ENCODE data around the gene GALNT2.

GALNT2 gene

GRCh38 chr1:230287674-230288315 is 220.8 kb downstream of the GALNT2 start:
- no peak for DNase-seq (ENCODE audit: low read depth in 4 of 4, low spot score in 1 of 4)

DNA sequence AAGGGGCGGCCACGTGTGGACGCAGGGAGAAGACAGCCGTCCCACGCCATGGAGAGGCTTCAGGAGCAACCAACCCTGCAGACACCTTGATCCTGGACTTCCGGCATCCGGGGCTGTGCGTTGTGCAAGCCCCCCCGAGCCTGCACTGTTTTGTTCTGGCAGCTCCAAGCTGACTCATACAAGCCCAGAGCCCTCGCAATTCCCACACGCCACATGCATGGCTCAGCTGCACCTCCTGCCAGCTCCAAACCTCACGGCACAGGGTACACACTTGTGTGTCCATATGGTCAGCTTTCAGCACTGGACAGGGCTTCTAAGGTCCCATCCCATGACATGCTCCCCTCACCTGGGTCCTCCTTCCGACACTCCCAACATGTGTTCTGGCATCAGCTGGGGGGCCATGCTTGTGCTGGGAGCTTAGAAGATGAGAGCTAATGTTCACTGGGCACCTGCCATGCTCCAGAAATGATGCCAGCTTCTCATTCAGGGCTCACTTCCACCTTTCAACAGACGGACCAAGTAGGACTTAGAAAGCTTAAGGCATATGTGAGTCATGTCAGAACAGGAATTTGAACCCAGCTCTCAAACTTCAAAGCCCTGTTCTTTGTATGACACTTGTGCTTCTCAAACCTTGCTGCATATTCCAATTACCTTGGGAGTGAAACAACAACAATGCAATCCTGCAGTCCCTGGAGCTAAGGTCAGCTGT is 221.8 kb downstream of the GALNT2 start:
- DNase-seq (ENCODE audit: low read depth in 4 of 4, low spot score in 1 of 4) = no peak

GRCh38 chr1:230289350-230289644 is 222.3 kb downstream of the GALNT2 start:
- DNase-seq (ENCODE audit: low read depth in 4 of 4, low spot score in 1 of 4) = no peak

DNA sequence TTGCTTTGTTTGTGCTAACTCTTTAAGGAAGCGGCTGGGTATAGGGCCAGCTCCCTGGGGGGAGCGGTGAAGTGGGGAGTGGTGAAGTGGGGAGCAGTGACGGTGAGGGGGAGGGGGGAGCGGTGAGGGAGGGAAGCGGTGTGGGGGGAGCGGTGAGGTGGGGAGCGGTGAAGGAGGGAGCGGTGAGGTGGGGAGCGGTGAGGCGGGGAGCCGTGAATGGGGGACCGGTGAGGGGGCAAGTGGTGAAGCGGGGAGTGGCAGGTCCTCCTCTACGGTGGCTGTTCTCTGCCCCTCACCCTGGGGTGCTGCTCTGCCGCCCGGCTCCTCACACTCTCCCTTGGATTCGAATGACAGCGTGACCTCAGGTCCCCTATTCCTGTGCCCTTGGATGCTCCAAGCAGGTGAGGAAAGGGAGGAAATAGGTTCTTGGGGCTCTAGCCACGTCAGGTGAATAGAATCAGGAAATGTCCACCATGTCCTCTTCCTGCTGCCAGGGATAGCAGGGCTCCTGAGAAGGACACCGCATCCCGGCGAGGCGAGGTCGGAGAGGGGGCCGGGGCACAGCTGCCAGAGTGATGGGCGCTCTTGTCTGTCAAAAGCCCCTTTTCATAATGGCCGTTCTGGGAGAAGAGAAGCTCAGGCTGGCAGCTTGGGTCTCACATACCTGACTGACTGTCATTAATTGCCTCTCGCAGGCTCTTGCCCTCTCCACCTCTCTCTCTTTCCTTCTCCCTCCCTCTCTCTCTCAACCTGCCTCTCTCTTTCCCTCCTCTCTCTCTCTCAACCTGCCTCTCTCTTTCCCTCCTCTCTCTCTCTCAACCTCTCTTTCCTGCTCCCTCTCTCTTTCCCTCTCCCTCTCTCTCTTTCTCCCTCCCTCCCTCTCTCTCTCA is 224.9 kb downstream of the GALNT2 start:
- DNase-seq (ENCODE audit: low read depth in 4 of 4, low spot score in 1 of 4) = no peak

GRCh38 chr1:230292689-230293389 is 225.8 kb downstream of the GALNT2 start:
- DNase-seq (ENCODE audit: low read depth in 4 of 4, low spot score in 1 of 4) = no peak

DNA sequence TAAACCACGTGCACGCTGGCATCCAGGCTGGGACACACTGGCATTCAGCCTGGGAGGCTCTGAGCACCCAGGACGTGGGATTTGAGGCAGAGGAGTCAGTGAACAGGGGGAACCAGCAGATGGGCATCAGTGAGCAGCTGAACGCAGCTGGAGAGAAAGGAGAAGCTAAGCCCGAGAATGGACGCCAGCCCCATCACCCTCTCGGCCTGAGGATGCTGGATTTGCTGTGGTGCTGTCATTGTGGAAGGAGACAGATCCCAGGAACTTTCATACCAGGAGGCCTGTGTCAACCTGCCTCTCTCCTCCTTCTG is 226.3 kb downstream of the GALNT2 start:
- no peak for DNase-seq (ENCODE audit: low read depth in 4 of 4, low spot score in 1 of 4)

GRCh38 chr1:230295367-230295766 is 228.3 kb downstream of the GALNT2 start:
- DNase-seq (ENCODE audit: low read depth in 4 of 4, low spot score in 1 of 4) = no peak

GRCh38 chr1:230299191-230300006 is 232.4 kb downstream of the GALNT2 start:
- no peak for DNase-seq (ENCODE audit: low read depth in 4 of 4, low spot score in 1 of 4)

- DNase-seq (ENCODE audit: low read depth in 4 of 4, low spot score in 1 of 4) = no peak
Measured at GRCh38 chr1:230300322-230301301, 233.6 kb downstream of the GALNT2 start.

- DNase-seq (ENCODE audit: low read depth in 4 of 4, low spot score in 1 of 4) = no peak
Measured at GRCh38 chr1:230301322-230301721, 234.3 kb downstream of the GALNT2 start.

DNA sequence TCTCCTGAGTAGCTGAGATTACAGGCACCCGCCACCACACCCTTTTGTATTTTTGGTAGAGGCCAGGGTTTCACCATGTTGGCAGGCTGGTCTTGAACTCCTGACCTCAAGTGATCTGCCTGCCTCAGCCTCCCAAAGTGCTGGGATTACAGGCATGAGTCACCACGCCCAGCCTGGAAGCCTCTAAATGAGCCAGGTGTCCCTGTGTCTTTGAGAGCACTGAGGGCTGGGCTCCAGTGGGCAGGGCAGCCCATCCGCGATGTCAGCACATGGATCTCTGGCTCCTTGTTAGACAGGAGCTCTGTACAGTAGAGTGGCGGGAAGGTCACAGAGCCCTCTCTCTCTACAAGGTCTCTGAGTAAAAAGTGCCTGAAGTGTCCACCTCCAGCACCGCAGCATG is 234.8 kb downstream of the GALNT2 start:
- no peak for DNase-seq (ENCODE audit: low read depth in 4 of 4, low spot score in 1 of 4)

- DNase-seq (ENCODE audit: low read depth in 4 of 4, low spot score in 1 of 4) = no peak
Measured at GRCh38 chr1:230303069-230303468, 236.0 kb downstream of the GALNT2 start.

DNA sequence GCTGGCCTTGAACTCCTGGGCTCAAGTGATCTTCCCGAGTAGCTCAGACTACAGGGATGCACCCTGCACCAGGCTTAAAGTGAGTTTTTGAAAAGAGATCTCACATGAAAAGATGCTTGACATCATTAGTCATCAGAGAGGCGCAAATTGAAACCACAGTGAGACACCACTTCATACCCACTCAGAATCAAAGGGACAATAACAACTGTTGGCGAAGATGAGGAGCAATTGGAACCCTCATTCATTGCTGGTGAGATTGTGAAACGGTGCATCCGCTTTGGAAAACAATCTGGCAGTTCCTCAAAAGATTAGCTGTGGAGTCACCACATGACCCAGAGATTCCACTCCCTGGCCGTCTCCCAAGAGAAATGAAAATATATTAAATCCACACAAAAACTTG is 236.8 kb downstream of the GALNT2 start:
- DNase-seq (ENCODE audit: low read depth in 4 of 4, low spot score in 1 of 4) = no peak

- DNase-seq (ENCODE audit: low read depth in 4 of 4, low spot score in 1 of 4) = no peak
Measured at GRCh38 chr1:230306169-230306568, 239.1 kb downstream of the GALNT2 start.

DNA sequence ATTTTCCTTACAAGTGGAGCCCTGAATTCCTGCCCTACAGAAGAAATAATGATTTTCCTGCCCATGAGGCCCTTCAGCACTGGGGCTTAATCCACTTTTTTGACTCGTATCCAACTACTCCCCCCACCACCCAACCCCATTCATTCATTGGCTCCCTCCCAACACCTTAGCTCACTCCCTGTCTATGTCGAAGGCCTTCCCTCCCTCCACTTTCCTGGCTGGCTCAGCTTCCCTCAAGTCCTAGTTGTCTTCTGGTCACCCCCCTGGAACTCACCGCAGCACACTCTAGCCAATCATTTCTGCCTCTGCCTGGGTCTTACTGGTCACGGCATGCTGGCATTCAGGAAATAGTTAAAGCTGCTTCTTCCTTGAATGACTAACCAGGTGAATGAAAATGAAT is 240.2 kb downstream of the GALNT2 start:
- no peak for DNase-seq (ENCODE audit: low read depth in 4 of 4, low spot score in 1 of 4)

DNA sequence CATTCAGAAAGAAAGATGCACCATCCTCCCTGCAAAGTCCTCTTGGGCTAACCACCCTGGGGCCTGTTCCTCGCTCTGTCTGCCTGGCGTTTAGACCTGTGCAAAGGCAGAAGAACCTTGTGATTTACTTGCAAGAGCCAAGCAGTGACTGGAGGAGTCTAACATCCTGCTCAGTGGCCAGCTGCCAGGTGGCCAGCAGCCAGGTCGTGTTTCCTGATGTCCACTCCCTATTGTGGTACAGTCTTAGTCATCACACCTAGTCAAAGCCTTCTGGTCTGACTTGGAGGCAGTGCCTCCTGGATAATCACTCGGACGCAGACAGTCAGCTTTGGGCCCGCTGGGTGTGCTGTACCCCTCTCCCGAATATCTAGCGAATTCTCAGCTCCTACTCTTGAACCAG is 241.0 kb downstream of the GALNT2 start:
- DNase-seq (ENCODE audit: low read depth in 4 of 4, low spot score in 1 of 4) = no peak

DNA sequence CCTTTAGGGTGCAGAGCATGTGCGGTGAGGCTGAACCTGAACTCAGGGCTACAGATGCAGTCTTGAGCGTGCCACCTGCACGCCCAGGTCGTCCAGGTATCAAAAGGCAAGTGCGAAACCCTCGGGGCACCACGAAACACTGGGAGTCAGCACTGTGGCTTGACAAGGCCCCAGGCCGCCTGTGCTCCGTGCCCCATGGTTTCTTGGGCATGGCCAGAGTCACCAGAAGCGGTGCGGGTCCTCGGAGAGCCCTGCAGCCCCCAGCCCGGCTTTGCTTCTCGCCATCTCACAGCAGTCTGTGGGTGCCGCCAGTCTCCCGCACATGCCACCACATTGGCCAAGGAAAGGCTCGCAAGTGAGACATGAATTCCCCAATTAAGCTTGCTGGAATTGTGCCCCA is 241.8 kb downstream of the GALNT2 start:
- DNase-seq (ENCODE audit: low read depth in 4 of 4, low spot score in 1 of 4) = no peak

- no peak for DNase-seq (ENCODE audit: low read depth in 4 of 4, low spot score in 1 of 4)
Measured at GRCh38 chr1:230309646-230310177, 242.7 kb downstream of the GALNT2 start.

DNA sequence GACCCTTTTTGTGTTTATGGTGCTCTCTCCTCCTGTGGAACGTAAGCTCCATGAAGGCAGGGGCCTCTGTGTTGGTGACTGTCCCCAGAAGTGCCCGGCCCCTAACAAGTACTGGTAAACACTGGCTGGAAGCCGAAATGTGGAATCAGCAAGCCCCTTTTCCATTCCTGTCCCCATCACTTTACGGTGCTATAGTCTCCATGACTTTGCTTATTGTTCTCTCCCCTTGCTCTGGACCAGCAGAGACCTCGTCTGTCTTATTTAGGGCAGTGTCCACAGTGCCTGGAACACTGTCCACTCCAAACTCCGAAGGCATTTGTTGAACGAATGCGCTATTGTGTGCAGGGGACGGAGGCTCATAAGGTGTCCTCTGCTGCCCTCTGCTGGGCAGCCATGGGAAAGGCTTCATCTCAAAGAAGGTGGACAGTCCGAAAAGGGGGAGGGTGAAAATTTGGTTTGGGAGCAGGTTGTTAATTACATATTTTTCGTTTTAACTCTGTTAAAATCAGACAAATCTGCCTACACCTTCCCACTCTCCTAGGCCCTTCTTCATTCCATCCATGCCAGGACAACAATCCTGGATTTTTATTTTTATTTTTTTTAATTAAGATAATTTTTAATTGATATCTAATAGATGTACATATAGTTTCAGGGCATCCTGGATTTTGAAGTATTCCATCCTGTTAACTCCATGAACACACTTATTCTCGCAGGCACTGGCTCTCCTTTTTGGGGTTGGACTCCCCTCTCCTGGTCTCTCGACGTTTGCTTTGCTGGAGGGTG is 243.5 kb downstream of the GALNT2 start:
- peak; percentile 37 to 53 (median 42) for DNase-seq (ENCODE audit: low read depth in 4 of 4, low spot score in 1 of 4)
